ENCODE data around the gene LURAP1L.

LURAP1L gene, protein sequence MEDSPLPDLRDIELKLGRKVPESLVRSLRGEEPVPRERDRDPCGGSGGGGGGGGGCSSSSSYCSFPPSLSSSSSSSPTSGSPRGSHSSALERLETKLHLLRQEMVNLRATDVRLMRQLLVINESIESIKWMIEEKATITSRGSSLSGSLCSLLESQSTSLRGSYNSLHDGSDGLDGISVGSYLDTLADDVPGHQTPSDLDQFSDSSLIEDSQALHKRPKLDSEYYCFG

GRCh38 chr9:12774861-12775678, at the start of gene LURAP1L:
LURAP1L (plus strand) TSS chr9:12775020; CDS start chr9:12775716, 696 bp downstream.
- DNase-seq = peak; percentile 46

- DNase-seq = no peak
These were observed 48.0 kb upstream of the LURAP1L start for GRCh38 chr9:12726795-12727194.

GRCh38 chr9:12730198-12730597, 44.6 kb upstream of the LURAP1L start:
- no peak for DNase-seq

GRCh38 chr9:12730927-12731326, 43.9 kb upstream of the LURAP1L start:
- no peak for DNase-seq

- DNase-seq = no peak
These were observed 41.8 kb upstream of the LURAP1L start for GRCh38 chr9:12732971-12733370.

DNA sequence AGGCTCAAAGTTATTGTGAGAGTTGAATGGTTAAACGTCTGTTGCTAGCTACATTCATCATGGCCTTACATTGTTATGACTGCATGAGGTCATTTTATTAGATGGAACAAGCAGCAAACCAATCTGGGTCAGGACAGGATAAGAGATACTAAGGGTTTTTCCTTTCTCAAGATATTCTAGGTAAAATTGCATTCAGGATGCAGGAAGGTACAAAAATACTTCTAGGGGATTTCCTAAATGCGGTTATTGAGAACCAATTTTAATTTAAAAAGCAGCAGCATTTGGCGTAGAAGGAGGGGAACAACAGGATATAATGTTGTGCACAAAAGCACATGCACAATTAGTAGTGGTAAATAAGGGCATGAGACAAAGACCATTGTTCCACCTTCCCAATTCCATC, 39.2 kb upstream of the LURAP1L start:
- no peak for DNase-seq

- DNase-seq = no peak
These were observed 36.9 kb upstream of the LURAP1L start for GRCh38 chr9:12737871-12738270.

GRCh38 chr9:12739014-12739652, 35.7 kb upstream of the LURAP1L start:
- DNase-seq = no peak

GRCh38 chr9:12740845-12741244, 34.0 kb upstream of the LURAP1L start:
- no peak for DNase-seq

GRCh38 chr9:12748016-12748415, 26.8 kb upstream of the LURAP1L start:
- no peak for DNase-seq

DNA sequence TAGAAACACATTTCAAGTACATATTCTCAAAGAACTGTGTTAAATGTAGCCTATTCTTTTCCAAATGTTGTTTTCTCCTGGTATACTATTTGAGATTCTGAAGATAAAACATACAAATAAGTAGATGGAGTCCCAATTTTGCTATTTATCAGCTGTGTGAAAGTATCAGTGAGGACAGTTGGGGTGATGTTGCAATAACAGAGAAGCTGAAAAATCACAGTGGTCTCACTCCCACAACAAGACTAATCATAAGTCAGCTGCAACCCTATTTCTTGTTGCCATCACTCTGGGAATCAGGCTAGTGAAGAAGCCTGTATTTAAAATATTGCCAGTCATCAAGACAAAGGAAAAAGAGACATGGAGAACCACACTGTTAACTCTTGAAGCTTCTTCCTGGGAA, 25.9 kb upstream of the LURAP1L start:
- DNase-seq = no peak

DNA sequence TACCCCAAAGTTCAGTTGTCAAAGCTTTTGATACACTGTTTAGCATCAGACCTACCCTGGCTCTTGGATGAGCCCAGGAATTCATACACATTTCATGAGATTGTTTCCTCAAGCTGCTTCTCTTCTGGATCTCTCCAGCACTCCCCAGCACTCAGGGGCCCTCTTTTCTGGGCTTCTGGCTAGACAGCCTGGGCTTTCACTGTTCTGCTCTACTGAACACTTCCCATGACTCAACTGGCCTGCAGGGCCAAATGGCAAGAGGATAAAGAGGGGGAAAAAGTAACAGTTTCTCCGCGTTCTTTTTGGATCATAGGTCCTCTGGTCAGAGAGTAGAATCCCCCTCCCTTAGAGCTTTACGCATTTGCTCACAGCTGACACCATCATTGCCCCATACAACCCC, 20.9 kb upstream of the LURAP1L start:
- no peak for DNase-seq

DNA sequence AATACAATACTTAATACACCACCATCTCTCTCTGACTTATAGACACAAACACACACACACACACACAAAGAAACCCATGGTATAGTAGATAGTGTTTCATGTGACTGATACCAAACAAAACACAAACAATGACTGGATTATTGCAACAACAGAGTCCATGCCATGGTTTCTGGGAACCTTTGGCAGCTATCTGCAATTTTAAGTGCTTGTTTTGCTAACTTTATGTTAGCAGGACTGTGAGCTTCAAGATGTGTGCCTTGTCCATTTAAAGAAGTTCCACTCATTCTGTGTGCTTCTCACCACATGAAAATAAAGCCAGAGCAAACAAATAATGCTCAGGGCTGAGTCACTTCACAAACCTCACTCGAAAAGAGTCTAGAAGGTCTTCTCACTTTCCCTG, 15.1 kb upstream of the LURAP1L start:
- DNase-seq = no peak

- no peak for DNase-seq
These were observed 14.1 kb upstream of the LURAP1L start for GRCh38 chr9:12760758-12761157.

DNA sequence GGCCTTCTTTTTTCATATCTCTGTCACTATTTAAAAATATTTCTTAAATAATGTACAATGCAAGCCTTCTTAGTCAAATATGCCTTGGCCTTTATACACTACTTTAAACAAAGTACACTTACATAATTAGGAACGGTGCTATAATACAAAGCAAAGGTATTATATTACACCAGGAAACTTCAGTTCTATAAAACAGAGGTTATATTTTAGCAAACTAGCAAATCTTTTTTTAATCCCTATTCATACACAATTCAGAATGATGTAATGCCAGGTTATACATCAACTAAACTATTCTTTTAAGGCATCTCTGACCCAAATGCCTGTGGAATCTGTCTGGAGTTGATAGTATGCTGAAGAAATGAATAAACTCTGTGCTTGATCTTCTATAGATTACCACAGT, 10.7 kb upstream of the LURAP1L start:
- DNase-seq = no peak

DNA sequence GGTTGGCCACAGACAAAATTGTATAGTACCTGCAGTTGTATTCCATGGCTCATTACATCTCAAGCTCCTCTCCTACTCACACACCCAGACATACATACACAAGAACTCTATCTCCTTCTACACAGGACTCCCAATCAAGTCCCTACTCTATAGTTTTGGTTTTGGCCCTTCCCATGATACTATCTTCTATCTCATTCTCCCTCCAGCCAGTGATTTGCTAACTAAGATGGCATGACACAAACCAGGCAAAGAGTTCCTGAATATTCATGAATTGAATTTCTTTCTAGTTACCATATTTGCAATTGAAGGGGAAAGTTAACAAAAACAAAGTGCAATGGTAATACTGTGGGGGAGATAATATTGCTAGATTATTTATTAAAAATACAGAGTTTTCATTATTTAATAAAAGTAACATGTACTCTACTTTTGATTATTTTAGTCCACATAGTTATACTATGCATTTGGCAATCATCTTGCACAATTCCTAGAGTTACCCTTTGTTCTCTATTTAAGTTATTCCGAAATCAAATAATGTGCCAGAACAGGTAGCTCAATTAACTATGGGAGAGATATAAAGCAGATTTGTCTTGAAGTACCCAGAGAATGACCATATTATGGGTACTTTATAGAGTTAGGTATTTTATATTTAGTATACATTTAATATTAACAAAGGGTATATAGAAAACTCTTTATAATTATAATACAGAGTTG, 9.6 kb upstream of the LURAP1L start:
- no peak for DNase-seq

- no peak for DNase-seq
These were observed 8.5 kb upstream of the LURAP1L start for GRCh38 chr9:12766357-12766756.

- DNase-seq = no peak
These were observed 4.6 kb upstream of the LURAP1L start for GRCh38 chr9:12770261-12770660.

GRCh38 chr9:12771891-12772290, 2.9 kb upstream of the LURAP1L start:
- DNase-seq = no peak

DNA sequence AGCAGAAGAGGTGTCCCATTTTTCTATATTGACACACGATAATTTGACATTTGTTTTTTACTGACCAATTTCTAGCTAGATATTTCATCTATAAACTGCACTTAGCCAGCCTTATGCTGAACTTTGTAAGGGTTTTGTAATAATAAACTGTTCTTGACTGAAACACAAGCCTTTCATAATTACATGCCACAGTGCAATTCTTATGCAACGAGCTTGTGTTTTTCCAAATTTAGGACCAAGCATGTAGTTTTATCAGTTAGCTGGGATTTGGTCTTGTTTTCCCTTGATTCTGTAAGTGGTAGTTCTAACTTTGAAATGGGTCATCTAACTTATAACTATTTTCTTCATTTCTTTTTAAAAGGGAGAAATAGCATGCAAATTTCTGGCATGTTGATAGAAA, 1.3 kb upstream of the LURAP1L start:
- no peak for DNase-seq

DNA sequence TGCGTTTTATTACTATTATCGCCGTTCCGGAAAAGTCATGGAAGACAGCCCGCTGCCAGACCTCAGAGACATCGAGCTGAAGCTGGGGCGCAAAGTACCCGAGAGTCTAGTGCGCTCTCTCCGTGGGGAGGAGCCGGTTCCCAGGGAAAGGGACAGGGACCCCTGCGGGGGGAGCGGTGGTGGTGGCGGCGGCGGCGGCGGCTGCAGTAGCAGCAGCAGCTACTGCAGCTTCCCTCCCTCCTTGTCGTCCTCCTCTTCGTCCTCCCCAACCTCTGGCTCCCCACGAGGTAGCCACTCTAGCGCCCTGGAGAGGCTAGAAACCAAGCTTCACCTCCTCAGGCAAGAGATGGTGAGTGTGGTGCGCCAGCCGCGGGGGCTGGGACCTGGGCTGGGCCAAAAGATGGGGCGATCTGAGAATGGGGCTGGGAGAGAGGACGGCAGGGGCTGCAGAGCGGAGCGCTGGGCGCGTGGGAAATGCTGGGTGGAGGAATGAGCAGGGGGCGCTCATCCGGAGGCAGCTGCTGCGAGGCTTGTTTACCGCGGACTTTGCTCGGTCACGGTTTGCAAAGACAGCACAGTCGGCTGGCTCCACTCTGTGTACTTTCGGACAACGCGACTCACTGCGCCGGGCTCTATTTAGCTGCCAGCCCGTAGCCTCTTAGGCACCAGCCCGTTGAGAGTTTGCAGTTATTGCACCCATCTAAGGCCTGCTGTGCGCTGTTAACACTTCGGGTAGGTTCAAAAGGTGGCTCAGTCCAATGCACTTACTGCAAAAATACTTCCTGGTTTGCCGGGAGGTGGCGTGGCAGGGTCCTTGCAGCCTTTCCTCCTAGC, 1.1 kb downstream of the LURAP1L start:
- DNase-seq = peak; percentile 83

DNA sequence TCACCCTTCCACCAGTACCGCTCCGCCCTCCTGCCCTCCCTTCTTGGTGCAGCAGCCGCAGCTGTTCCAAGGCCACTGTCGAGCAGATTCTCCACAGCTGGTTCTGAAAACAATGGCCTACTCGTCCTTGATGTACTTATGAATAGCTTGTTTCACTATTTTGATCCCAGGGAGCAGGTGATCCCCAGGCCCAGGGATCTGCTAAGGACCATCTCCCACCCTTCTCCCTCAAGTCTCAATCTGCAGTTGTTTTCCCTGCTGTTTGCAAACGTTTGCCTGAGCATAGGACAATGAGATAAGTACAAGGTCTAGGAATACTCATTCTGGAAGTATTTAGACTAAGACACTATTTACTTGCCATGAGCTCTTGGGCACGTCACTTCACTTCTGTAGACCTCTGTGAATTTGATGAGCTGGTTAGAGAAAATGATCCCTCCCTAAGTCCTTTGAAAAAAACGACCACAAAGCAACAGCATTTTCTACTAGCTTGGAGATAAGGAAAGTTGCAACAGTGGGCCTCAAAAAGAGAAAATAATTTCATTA, 1.8 kb downstream of the LURAP1L start:
- DNase-seq = no peak
